T-helper 1 cell treated with Interleukin-12 subunit alpha and Interleukin-12 subunit beta and Interleukin-4 antibody, amounts not matched to agents 30 μg/mL and 1 μg/mL, for 36 hours (primary cell): ENCODE measurements around the gene POU3F1.

Source experiments
- H3K27ac Mint-ChIP-seq: one replicate; pipeline ENCODE4 v1.8.0; 2021; ENCODE audit warnings: mild to moderate bottlenecking, mixed read lengths
- H3K27me3 Mint-ChIP-seq: one replicate; pipeline ENCODE4 v1.8.0; 2021; ENCODE audit warnings: low read depth, mixed read lengths
- H3K36me3 Mint-ChIP-seq: one replicate; pipeline ENCODE4 v1.8.0; 2021; ENCODE audit warnings: low read depth, mixed read lengths
- H3K4me1 Mint-ChIP-seq: one replicate; pipeline ENCODE4 v1.8.0; 2021; ENCODE audit warnings: low read depth, mixed read lengths
- H3K4me3 Mint-ChIP-seq: one replicate; pipeline ENCODE4 v1.8.0; 2021; ENCODE audit warnings: mild to moderate bottlenecking, moderate library complexity, mixed read lengths
- H3K9me3 Mint-ChIP-seq: one replicate; pipeline ENCODE4 v1.8.0; 2021; ENCODE audit warnings: mixed read lengths

The POU3F1 gene

GRCh38 chr1:38046333-38046883, at the start of gene POU3F1:
TSS of gene POU3F1 (minus strand) at chr1:38046793. CDS start at chr1:38046743, 50 bp downstream.
- Mint-ChIP-seq H3K4me1 (no peaks in the 10 kb centered on the region), H3K9me3 (no peaks in the 10 kb centered on the region), H3K36me3 (no peaks in the 10 kb centered on the region), H3K4me3 (peak within 1 kb of the TSS; percentile 70), H3K27ac (no peak within 1 kb of the TSS), H3K27me3 (peaks cover 61% of the 10 kb centered on the region)

GRCh38 chr1:38095454-38095931, 48.9 kb upstream of the POU3F1 start:
- H3K27me3 Mint-ChIP-seq = peaks cover 13% of the 10 kb centered on the region
- H3K4me1 Mint-ChIP-seq = no peaks in the 10 kb centered on the region
- no peaks in the 10 kb centered on the region for H3K9me3 Mint-ChIP-seq
- no peak overlapping the region for H3K27ac Mint-ChIP-seq
- no peak overlapping the region for H3K4me3 Mint-ChIP-seq
- H3K36me3 Mint-ChIP-seq = no peaks in the 10 kb centered on the region

GRCh38 chr1:38094711-38095290, 48.2 kb upstream of the POU3F1 start:
- H3K4me3 Mint-ChIP-seq = no peak overlapping the region
- H3K4me1 Mint-ChIP-seq = no peaks in the 10 kb centered on the region
- no peaks in the 10 kb centered on the region for H3K9me3 Mint-ChIP-seq
- no peaks in the 10 kb centered on the region for H3K36me3 Mint-ChIP-seq
- no peak overlapping the region for H3K27ac Mint-ChIP-seq
- H3K27me3 Mint-ChIP-seq = peaks cover 16% of the 10 kb centered on the region

GRCh38 chr1:38093569-38094520, 47.3 kb upstream of the POU3F1 start:
- Mint-ChIP-seq H3K36me3 (no peaks in the 10 kb centered on the region), H3K27ac (no peak overlapping the region), H3K27me3 (peaks cover 16% of the 10 kb centered on the region), H3K4me1 (no peaks in the 10 kb centered on the region), H3K4me3 (no peak overlapping the region), H3K9me3 (no peaks in the 10 kb centered on the region)

GRCh38 chr1:38092256-38092655, 45.7 kb upstream of the POU3F1 start:
- H3K36me3 Mint-ChIP-seq = no peaks in the 10 kb centered on the region
- H3K4me3 Mint-ChIP-seq = no peak overlapping the region
- H3K27ac Mint-ChIP-seq = no peak overlapping the region
- H3K27me3 Mint-ChIP-seq = peaks cover 16% of the 10 kb centered on the region
- H3K9me3 Mint-ChIP-seq = no peaks in the 10 kb centered on the region
- no peaks in the 10 kb centered on the region for H3K4me1 Mint-ChIP-seq

- no peak overlapping the region for H3K27ac Mint-ChIP-seq
- peaks cover 18% of the 10 kb centered on the region for H3K27me3 Mint-ChIP-seq
- no peaks in the 10 kb centered on the region for H3K9me3 Mint-ChIP-seq
- H3K4me3 Mint-ChIP-seq = no peak overlapping the region
- H3K4me1 Mint-ChIP-seq = no peaks in the 10 kb centered on the region
- no peaks in the 10 kb centered on the region for H3K36me3 Mint-ChIP-seq
These were observed 44.2 kb upstream of the POU3F1 start for GRCh38 chr1:38090796-38091195.

GRCh38 chr1:38089712-38090360, 43.2 kb upstream of the POU3F1 start:
- Mint-ChIP-seq H3K27ac (no peak overlapping the region), H3K4me1 (no peaks in the 10 kb centered on the region), H3K36me3 (no peaks in the 10 kb centered on the region), H3K9me3 (no peaks in the 10 kb centered on the region), H3K27me3 (peaks cover 18% of the 10 kb centered on the region), H3K4me3 (no peak overlapping the region)

- Mint-ChIP-seq H3K36me3 (no peaks in the 10 kb centered on the region), H3K4me1 (no peaks in the 10 kb centered on the region), H3K9me3 (no peaks in the 10 kb centered on the region), H3K4me3 (no peak overlapping the region), H3K27ac (no peak overlapping the region), H3K27me3 (peaks cover 18% of the 10 kb centered on the region)
These were observed 42.2 kb upstream of the POU3F1 start for GRCh38 chr1:38088791-38089190.

GRCh38 chr1:38088366-38088765, 41.8 kb upstream of the POU3F1 start:
- Mint-ChIP-seq H3K4me1 (no peaks in the 10 kb centered on the region), H3K4me3 (no peak overlapping the region), H3K27me3 (peaks cover 15% of the 10 kb centered on the region), H3K27ac (no peak overlapping the region), H3K9me3 (no peaks in the 10 kb centered on the region), H3K36me3 (no peaks in the 10 kb centered on the region)

GRCh38 chr1:38087676-38088075, 41.1 kb upstream of the POU3F1 start:
- no peaks in the 10 kb centered on the region for H3K36me3 Mint-ChIP-seq
- H3K27me3 Mint-ChIP-seq = peaks cover 10% of the 10 kb centered on the region

GRCh38 chr1:38085666-38086330, 39.2 kb upstream of the POU3F1 start:
- H3K4me3 Mint-ChIP-seq = no peak overlapping the region
- H3K4me1 Mint-ChIP-seq = no peaks in the 10 kb centered on the region
- H3K9me3 Mint-ChIP-seq = no peaks in the 10 kb centered on the region
- H3K27me3 Mint-ChIP-seq = peaks cover 9% of the 10 kb centered on the region
- H3K27ac Mint-ChIP-seq = no peak overlapping the region
- H3K36me3 Mint-ChIP-seq = no peaks in the 10 kb centered on the region

More at GRCh38 chr1:38087676-38088075, 41.1 kb upstream of the POU3F1 start:
- Mint-ChIP-seq H3K27ac (no peak overlapping the region), H3K4me1 (no peaks in the 10 kb centered on the region), H3K4me3 (no peak overlapping the region), H3K9me3 (no peaks in the 10 kb centered on the region)

- Mint-ChIP-seq H3K27ac (no peak overlapping the region), H3K36me3 (no peaks in the 10 kb centered on the region), H3K4me3 (no peak overlapping the region), H3K4me1 (no peaks in the 10 kb centered on the region), H3K27me3 (peaks cover 3% of the 10 kb centered on the region), H3K9me3 (no peaks in the 10 kb centered on the region)
These were observed 38.1 kb upstream of the POU3F1 start for GRCh38 chr1:38084700-38085099.

GRCh38 chr1:38084113-38084512, 37.5 kb upstream of the POU3F1 start:
- no peak overlapping the region for H3K4me3 Mint-ChIP-seq
- no peaks in the 10 kb centered on the region for H3K9me3 Mint-ChIP-seq
- no peaks in the 10 kb centered on the region for H3K36me3 Mint-ChIP-seq
- no peak overlapping the region for H3K27ac Mint-ChIP-seq
- H3K4me1 Mint-ChIP-seq = no peaks in the 10 kb centered on the region
- H3K27me3 Mint-ChIP-seq = peaks cover 3% of the 10 kb centered on the region

GRCh38 chr1:38083541-38083940, 36.9 kb upstream of the POU3F1 start:
- Mint-ChIP-seq H3K4me1 (no peaks in the 10 kb centered on the region), H3K4me3 (no peak overlapping the region), H3K36me3 (no peaks in the 10 kb centered on the region), H3K27me3 (peaks cover 3% of the 10 kb centered on the region), H3K9me3 (no peaks in the 10 kb centered on the region), H3K27ac (no peak overlapping the region)
